ENCODE measurements around the gene ALOX12.

- no peak for TF ChIP-seq CTCF (IDR thresholded peaks at IDR 0.05)
- no peak for TF ChIP-seq POLR2A (IDR thresholded peaks at IDR 0.05; ENCODE audit: low read depth)
Measured at GRCh38 chr17:6947745-6948144, 48.1 kb upstream of the ALOX12 start.

Measured in esophagus muscularis mucosa (tissue), 3 donors.